HL-60 (cell line): Measurements from ENCODE around the gene TOP1.

Experiments
- CTCF ChIP-seq: IDR thresholded peaks from one replicate; pipeline ENCODE4 v1.5.1; 2011; ENCODE audit warnings: low read length, control low read depth, inconsistent platforms; ENCODE audit not compliant: insufficient read depth
- GABPA ChIP-seq: IDR thresholded peaks from 2 replicates; pipeline ENCODE4 v1.6.1; 2012; ENCODE audit warnings: low read depth
- POLR2AphosphoS5 ChIP-seq: IDR thresholded peaks from 2 replicates; pipeline ENCODE4 v1.6.1; 2012; ENCODE audit warnings: low read depth
- REST ChIP-seq: IDR thresholded peaks from 2 replicates; pipeline ENCODE4 v1.6.1; 2012; ENCODE audit warnings: low read depth; ENCODE audit not compliant: insufficient replicate concordance
- SPI1 ChIP-seq: IDR thresholded peaks from 2 replicates; pipeline ENCODE4 v1.6.1; 2012; ENCODE audit warnings: low read depth, mild to moderate bottlenecking, borderline replicate concordance

- no peak for TF ChIP-seq CTCF
- TF ChIP-seq REST, result no peak
- no peak for TF ChIP-seq GABPA
- no peak for TF ChIP-seq POLR2AphosphoS5
- TF ChIP-seq SPI1, result no peak
Observed at GRCh38 chr20:41136680-41137613, 108.3 kb downstream of the TOP1 start, which contains the start of gene PLCG1.
